ENCODE measurements around the gene BRIP1. TPM values are rescaled to one million over a fixed set of nuclear protein-coding genes. Genes with fewer than 3 reads are reported as not detected.

BRIP1 gene
- total RNA-seq, 2 experiments from 2014 or later = 20.1 TPM

GRCh38 chr17:61634011-61634539 is 229.3 kb downstream of the BRIP1 start:
- DNase-seq (no peak), ATAC-seq (ENCODE audit: low read depth) (no peak)
- Mint-ChIP-seq H3K4me1 (no peaks in the 10 kb centered on the region), H3K27ac (no peak overlapping the region), H3K4me3 (no peak overlapping the region), H3K27me3 (peaks cover 60% of the 10 kb centered on the region), H3K9me3 (no peaks in the 10 kb centered on the region), H3K36me3 (no peaks in the 10 kb centered on the region)
- POLR2A ChIA-PET = no interaction called here

GRCh38 chr17:61632826-61633225 is 230.5 kb downstream of the BRIP1 start:
- no peak overlapping the region for H3K4me3 Mint-ChIP-seq
- no peak for DNase-seq
- no peaks in the 10 kb centered on the region for H3K36me3 Mint-ChIP-seq
- H3K4me1 Mint-ChIP-seq = no peaks in the 10 kb centered on the region
- H3K27me3 Mint-ChIP-seq = peaks cover 56% of the 10 kb centered on the region
- ATAC-seq (ENCODE audit: low read depth) = no peak
- POLR2A ChIA-PET = no interaction called here
- no peaks in the 10 kb centered on the region for H3K9me3 Mint-ChIP-seq
- H3K27ac Mint-ChIP-seq = no peak overlapping the region

- ATAC-seq (ENCODE audit: low read depth) = no peak
- no peaks in the 10 kb centered on the region for H3K4me1 Mint-ChIP-seq
- H3K36me3 Mint-ChIP-seq = no peaks in the 10 kb centered on the region
- no peaks in the 10 kb centered on the region for H3K9me3 Mint-ChIP-seq
- no peak for DNase-seq
- POLR2A ChIA-PET = no interaction called here
- H3K4me3 Mint-ChIP-seq = no peak overlapping the region
- no peak overlapping the region for H3K27ac Mint-ChIP-seq
- peaks cover 54% of the 10 kb centered on the region for H3K27me3 Mint-ChIP-seq
These were observed 231.5 kb downstream of the BRIP1 start for GRCh38 chr17:61631800-61632199.

Other genes with a start within 250 kb of the BRIP1 start
- 10 to 100 TPM; 20.7 to 22.3 TPM for gene INTS2, start 64.5 kb upstream of the BRIP1 start, total RNA-seq
- gene MED13, start 201.8 kb upstream of the BRIP1 start, total RNA-seq = 10 to 100 TPM; 54.6 to 58.5 TPM